ENCODE measurements around the gene LCN6. TPM values are rescaled to one million over a fixed set of nuclear protein-coding genes. Genes with fewer than 3 reads are reported as not detected.

LCN6 gene
- polyA plus RNA-seq, 1 donor (not counting 4 experiments of a cell fraction or from before 2014, with no cell fraction given): not detected

GRCh38 chr9:136757751-136758140 lies 9.4 kb upstream of the LCN6 start:
- dilution Hi-C loops (cut with MboI; ENCODE audit: extremely low pct_ligation_motif_present, low sequenced_read_pairs): no loop called here
- TF ChIP-seq CTCF (optimal IDR thresholded peaks at IDR 0.05 in 1 of 3, IDR thresholded peaks at IDR 0.05 in 1 of 3, conservative IDR thresholded peaks at IDR 0.05 in 1 of 3; ENCODE audit: extremely low read depth in 1 of 3, insufficient read depth in 2 of 3, low read length in 3 of 3): no peak
- Histone ChIP-seq H3K9me1 (ENCODE audit: control insufficient read depth, extremely low read depth, insufficient read depth, low read length) (no peaks in the 10 kb centered on the region), H3K27ac (ENCODE audit: control insufficient read depth, insufficient read depth, low read length) (no peak overlapping the region), H3K4me2 (ENCODE audit: control insufficient read depth, extremely low read depth, insufficient read depth, low read depth, low read length) (no peak overlapping the region), H2AFZ (ENCODE audit: control insufficient read depth, low read length) (no peak overlapping the region), H3K9me3 (ENCODE audit: control insufficient read depth, low read depth, low read length) (peaks cover 5% of the 10 kb centered on the region), H4K20me1 (ENCODE audit: control insufficient read depth, extremely low read depth, insufficient read depth, low read length) (no peaks in the 10 kb centered on the region), H3K27me3 (ENCODE audit: control insufficient read depth, extremely low read depth, insufficient read depth, low read length) (peaks cover 12% of the 10 kb centered on the region), H3K4me1 (ENCODE audit: control insufficient read depth, extremely low read depth, insufficient read depth, low read length) (no peaks in the 10 kb centered on the region), H3K36me3 (ENCODE audit: control insufficient read depth in 2 of 2, extremely low read depth in 1 of 2, insufficient read depth in 2 of 2, low read length in 2 of 2) (no peaks in the 10 kb centered on the region), H3K79me2 (ENCODE audit: control insufficient read depth, insufficient read depth, low read length) (no peaks in the 10 kb centered on the region), H3K9ac (ENCODE audit: control insufficient read depth, extremely low read depth, insufficient read depth, low read length) (no peak overlapping the region), H3K4me3 (ENCODE audit: control insufficient read depth in 2 of 3, extremely low read depth in 1 of 3, insufficient read depth in 2 of 3, low read depth in 1 of 3, low read length in 3 of 3) (no peak overlapping the region)
- no peak for DNase-seq (ENCODE audit: low read depth, low spot score)
- FAIRE-seq: no peak

- no peaks in the 10 kb centered on the region for H4K20me1 ChIP-seq (ENCODE audit: control insufficient read depth, extremely low read depth, insufficient read depth, low read length)
- H3K9me3 ChIP-seq (ENCODE audit: control insufficient read depth, low read depth, low read length): peaks cover 5% of the 10 kb centered on the region
- no peak overlapping the region for H3K4me3 ChIP-seq (ENCODE audit: control insufficient read depth in 2 of 3, extremely low read depth in 1 of 3, insufficient read depth in 2 of 3, low read depth in 1 of 3, low read length in 3 of 3)
- H3K9me1 ChIP-seq (ENCODE audit: control insufficient read depth, extremely low read depth, insufficient read depth, low read length): no peaks in the 10 kb centered on the region
- FAIRE-seq: no peak
- no peaks in the 10 kb centered on the region for H3K79me2 ChIP-seq (ENCODE audit: control insufficient read depth, insufficient read depth, low read length)
- no peaks in the 10 kb centered on the region for H3K36me3 ChIP-seq (ENCODE audit: control insufficient read depth in 2 of 2, extremely low read depth in 1 of 2, insufficient read depth in 2 of 2, low read length in 2 of 2)
- no peak for DNase-seq (ENCODE audit: low read depth, low spot score)
- no peak overlapping the region for H3K4me2 ChIP-seq (ENCODE audit: control insufficient read depth, extremely low read depth, insufficient read depth, low read depth, low read length)
- no peak overlapping the region for H2AFZ ChIP-seq (ENCODE audit: control insufficient read depth, low read length)
- no peaks in the 10 kb centered on the region for H3K4me1 ChIP-seq (ENCODE audit: control insufficient read depth, extremely low read depth, insufficient read depth, low read length)
- H3K27me3 ChIP-seq (ENCODE audit: control insufficient read depth, extremely low read depth, insufficient read depth, low read length): peaks cover 12% of the 10 kb centered on the region
- no peak overlapping the region for H3K27ac ChIP-seq (ENCODE audit: control insufficient read depth, insufficient read depth, low read length)
- H3K9ac ChIP-seq (ENCODE audit: control insufficient read depth, extremely low read depth, insufficient read depth, low read length): no peak overlapping the region
- dilution Hi-C loops (cut with MboI; ENCODE audit: extremely low pct_ligation_motif_present, low sequenced_read_pairs): no loop called here
- TF ChIP-seq EZH2 (IDR thresholded peaks at IDR 0.05; ENCODE audit: low read length): no peak
- no peak for TF ChIP-seq CTCF (optimal IDR thresholded peaks at IDR 0.05 in 1 of 3, IDR thresholded peaks at IDR 0.05 in 1 of 3, conservative IDR thresholded peaks at IDR 0.05 in 1 of 3; ENCODE audit: extremely low read depth in 1 of 3, insufficient read depth in 2 of 3, low read length in 3 of 3)
These were observed 9.0 kb upstream of the LCN6 start for GRCh38 chr9:136757328-136757727.
